Stimulated activated naive CD4-positive, alpha-beta T cell (primary cell): ENCODE data around the gene GLTP.
"Not testable (repeated sequence)": the region's sequence is repeated elsewhere in the genome, so short reads cannot be mapped to it uniquely, and the experiment has no call there.

Experiments
- DNase-seq, 6 experiments: peaks; one replicate each; lab custom pipeline; 2025; lab: John Stamatoyannopoulos, UW

Gene GLTP

GRCh38 chr12:109902891-109903418 is 22.6 kb upstream of the GLTP start:
- DNase-seq: no peak

- peak in 1 of 6 experiments; percentile 31 for DNase-seq
These were observed 20.6 kb upstream of the GLTP start for GRCh38 chr12:109900752-109901580.

GRCh38 chr12:109899783-109900751 is 19.7 kb upstream of the GLTP start, which contains the start of gene TCHP:
Gene TCHP (plus strand): TSS chr12:109900274. CDS start chr12:109903027, 2,753 bp downstream.
- peak; percentile 52 to 79 (median 64) for DNase-seq

GRCh38 chr12:109899345-109899744 is 19.0 kb upstream of the GLTP start:
- not testable (repeated sequence) for DNase-seq

GRCh38 chr12:109897029-109897428 is 16.7 kb upstream of the GLTP start:
- DNase-seq: no peak

- no peak for DNase-seq
These were observed 15.8 kb upstream of the GLTP start for GRCh38 chr12:109896188-109896587.

- no peak for DNase-seq
These were observed 14.6 kb upstream of the GLTP start for GRCh38 chr12:109894939-109895338.

- no peak for DNase-seq
These were observed 13.1 kb upstream of the GLTP start for GRCh38 chr12:109893261-109893995.

GRCh38 chr12:109892748-109893147 is 12.4 kb upstream of the GLTP start:
- DNase-seq: no peak

- DNase-seq: no peak
These were observed 11.9 kb upstream of the GLTP start for GRCh38 chr12:109892165-109892715.

GRCh38 chr12:109891731-109892130 is 11.4 kb upstream of the GLTP start:
- not testable (repeated sequence) for DNase-seq

GRCh38 chr12:109890620-109891170 is 10.4 kb upstream of the GLTP start:
- DNase-seq: no peak

GRCh38 chr12:109888179-109889020 is 8.1 kb upstream of the GLTP start:
- DNase-seq: peak in 2 of 6 experiments; percentile 34 to 39

GRCh38 chr12:109885616-109886015 is 5.3 kb upstream of the GLTP start:
- DNase-seq: no peak

GRCh38 chr12:109883461-109883860 is 3.1 kb upstream of the GLTP start:
- DNase-seq: no peak

GRCh38 chr12:109881752-109882151 is 1.4 kb upstream of the GLTP start:
- no peak for DNase-seq

- DNase-seq: no peak
These were observed 597 bp upstream of the GLTP start for GRCh38 chr12:109880938-109881337.

GRCh38 chr12:109879351-109880042 is 844 bp downstream of the GLTP start:
- DNase-seq: peak in 3 of 6 experiments; percentile 3 to 25 (median 5)

GRCh38 chr12:109878749-109879148 is 1.6 kb downstream of the GLTP start:
- DNase-seq: no peak
